HG03378 (cell line): ENCODE results near the gene FCMR.
"Not testable (repeated sequence)": the region's sequence is repeated elsewhere in the genome, so short reads cannot be mapped to it uniquely, and the experiment has no call there.

ENCODE experiments used
- ATAC-seq: cut with Tn5 transposase; IDR thresholded peaks from one replicate; pipeline ENCODE4 v1.9.1; 2021; ENCODE audit warnings: mild to moderate bottlenecking, moderate library complexity; ENCODE audit not compliant: unreplicated experiment

Gene FCMR

GRCh38 chr1:206882555-206882954 is 39.2 kb downstream of the FCMR start:
- ATAC-seq, result no peak

- no peak for ATAC-seq
Observed at GRCh38 chr1:206880314-206880713, 41.4 kb downstream of the FCMR start.

- no peak for ATAC-seq
Observed at GRCh38 chr1:206878456-206878855, 43.3 kb downstream of the FCMR start.

- no peak for ATAC-seq
Observed at GRCh38 chr1:206875752-206876377, 45.9 kb downstream of the FCMR start.

- no peak for ATAC-seq
Observed at GRCh38 chr1:206873603-206874188, 48.0 kb downstream of the FCMR start.

GRCh38 chr1:206872139-206872538 is 49.6 kb downstream of the FCMR start:
- no peak for ATAC-seq

GRCh38 chr1:206868264-206868663 is 53.5 kb downstream of the FCMR start:
- no peak for ATAC-seq

- ATAC-seq, result no peak
Observed at GRCh38 chr1:206867716-206868115, 54.0 kb downstream of the FCMR start.

GRCh38 chr1:206867239-206867638 is 54.5 kb downstream of the FCMR start:
- no peak for ATAC-seq

- ATAC-seq, result no peak
Observed at GRCh38 chr1:206866062-206866461, 55.7 kb downstream of the FCMR start.

GRCh38 chr1:206864939-206865671 is 56.6 kb downstream of the FCMR start, which contains the start of gene IL20:
TSS of gene IL20 (plus strand) at chr1:206865623. CDS start at chr1:206865853, 230 bp downstream.
- ATAC-seq, result no peak

GRCh38 chr1:206863266-206863665 is 58.5 kb downstream of the FCMR start:
- no peak for ATAC-seq

- ATAC-seq, result no peak
Observed at GRCh38 chr1:206860165-206860564, 61.6 kb downstream of the FCMR start.

- no peak for ATAC-seq
Observed at GRCh38 chr1:206859082-206859521, 62.6 kb downstream of the FCMR start.

- ATAC-seq, result no peak
Observed at GRCh38 chr1:206856674-206857464, 64.9 kb downstream of the FCMR start.

GRCh38 chr1:206855859-206856258 is 65.9 kb downstream of the FCMR start:
- ATAC-seq, result no peak

- ATAC-seq, result no peak
Observed at GRCh38 chr1:206854401-206855129, 67.2 kb downstream of the FCMR start.

- not testable (repeated sequence) for ATAC-seq
Observed at GRCh38 chr1:206853696-206854095, 68.0 kb downstream of the FCMR start.
